GM12872 (cell line): ENCODE data around the gene GCHFR.

ENCODE experiments used
- TF ChIP-seq, protein P1 (sequence below): IDR thresholded peaks from 3 replicates; pipeline ENCODE4 v1.5.1; 2011; ENCODE audit warnings: low read depth, mild to moderate bottlenecking, low read length, moderate library complexity; ENCODE audit not compliant: insufficient read depth

The GCHFR gene

DNA sequence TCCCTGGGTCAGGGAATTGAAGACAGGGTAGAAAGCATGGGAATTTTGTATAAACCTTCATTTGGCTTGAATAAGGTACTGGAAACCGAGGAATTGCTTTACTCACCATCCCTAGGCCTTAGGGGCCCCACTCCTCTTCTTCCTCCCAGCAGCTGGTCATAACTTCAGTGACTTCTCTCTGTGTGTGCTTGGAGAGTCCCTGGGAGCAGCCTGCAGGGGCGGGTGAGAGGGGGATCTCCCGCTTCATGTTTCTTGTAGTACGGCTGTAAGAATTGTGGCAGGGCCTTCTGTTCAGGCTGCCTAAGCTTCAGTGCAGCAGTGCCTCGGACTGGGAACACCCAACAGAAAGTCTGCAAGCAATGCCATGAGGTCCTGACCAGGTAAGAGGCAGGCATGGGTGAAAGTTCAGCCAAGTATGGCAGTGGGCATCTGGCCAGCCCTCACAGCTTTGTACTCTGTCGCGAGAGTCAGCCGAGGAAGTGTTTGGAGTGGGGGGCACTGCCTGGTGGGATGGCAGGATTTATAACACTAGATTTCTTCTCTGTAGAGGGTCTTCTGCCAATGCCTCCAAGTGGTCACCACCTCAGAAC, 45.1 kb downstream of the GCHFR start:
- TF ChIP-seq, protein P1, sequence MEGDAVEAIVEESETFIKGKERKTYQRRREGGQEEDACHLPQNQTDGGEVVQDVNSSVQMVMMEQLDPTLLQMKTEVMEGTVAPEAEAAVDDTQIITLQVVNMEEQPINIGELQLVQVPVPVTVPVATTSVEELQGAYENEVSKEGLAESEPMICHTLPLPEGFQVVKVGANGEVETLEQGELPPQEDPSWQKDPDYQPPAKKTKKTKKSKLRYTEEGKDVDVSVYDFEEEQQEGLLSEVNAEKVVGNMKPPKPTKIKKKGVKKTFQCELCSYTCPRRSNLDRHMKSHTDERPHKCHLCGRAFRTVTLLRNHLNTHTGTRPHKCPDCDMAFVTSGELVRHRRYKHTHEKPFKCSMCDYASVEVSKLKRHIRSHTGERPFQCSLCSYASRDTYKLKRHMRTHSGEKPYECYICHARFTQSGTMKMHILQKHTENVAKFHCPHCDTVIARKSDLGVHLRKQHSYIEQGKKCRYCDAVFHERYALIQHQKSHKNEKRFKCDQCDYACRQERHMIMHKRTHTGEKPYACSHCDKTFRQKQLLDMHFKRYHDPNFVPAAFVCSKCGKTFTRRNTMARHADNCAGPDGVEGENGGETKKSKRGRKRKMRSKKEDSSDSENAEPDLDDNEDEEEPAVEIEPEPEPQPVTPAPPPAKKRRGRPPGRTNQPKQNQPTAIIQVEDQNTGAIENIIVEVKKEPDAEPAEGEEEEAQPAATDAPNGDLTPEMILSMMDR, result no peak

DNA sequence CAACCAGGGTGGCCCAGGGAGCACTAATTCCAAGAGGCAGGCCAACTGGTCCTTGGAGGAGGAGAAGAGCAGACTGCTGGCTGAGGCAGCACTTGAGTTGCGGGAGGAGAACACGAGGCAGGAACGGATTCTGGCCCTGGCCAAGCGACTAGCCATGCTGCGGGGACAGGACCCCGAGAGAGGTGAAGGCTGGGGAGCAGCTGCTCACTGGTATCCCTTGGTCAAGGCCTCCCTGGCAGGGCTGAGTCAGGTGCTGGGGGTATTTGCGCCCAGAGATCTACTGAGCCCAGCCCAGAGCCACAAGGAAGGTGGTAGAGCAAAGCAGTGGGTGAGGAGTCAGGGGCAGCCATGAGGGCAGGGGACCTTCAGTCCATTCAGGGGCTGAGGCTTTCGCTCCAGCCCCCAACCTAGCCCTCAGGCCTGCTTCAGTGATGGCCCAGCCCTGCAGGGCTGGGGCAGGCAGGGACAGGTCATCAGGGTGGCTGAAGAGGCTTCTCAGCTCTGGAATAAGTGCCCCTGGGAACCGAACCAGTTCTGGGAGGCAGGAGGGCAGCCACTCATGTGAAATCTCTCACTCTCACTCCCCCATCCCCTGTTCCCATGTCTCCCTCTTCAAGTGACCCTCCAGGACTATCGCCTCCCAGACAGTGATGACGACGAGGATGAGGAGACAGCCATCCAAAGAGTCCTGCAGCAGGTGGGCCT, 49.0 kb downstream of the GCHFR start:
- TF ChIP-seq, protein P1, result no peak

DNA sequence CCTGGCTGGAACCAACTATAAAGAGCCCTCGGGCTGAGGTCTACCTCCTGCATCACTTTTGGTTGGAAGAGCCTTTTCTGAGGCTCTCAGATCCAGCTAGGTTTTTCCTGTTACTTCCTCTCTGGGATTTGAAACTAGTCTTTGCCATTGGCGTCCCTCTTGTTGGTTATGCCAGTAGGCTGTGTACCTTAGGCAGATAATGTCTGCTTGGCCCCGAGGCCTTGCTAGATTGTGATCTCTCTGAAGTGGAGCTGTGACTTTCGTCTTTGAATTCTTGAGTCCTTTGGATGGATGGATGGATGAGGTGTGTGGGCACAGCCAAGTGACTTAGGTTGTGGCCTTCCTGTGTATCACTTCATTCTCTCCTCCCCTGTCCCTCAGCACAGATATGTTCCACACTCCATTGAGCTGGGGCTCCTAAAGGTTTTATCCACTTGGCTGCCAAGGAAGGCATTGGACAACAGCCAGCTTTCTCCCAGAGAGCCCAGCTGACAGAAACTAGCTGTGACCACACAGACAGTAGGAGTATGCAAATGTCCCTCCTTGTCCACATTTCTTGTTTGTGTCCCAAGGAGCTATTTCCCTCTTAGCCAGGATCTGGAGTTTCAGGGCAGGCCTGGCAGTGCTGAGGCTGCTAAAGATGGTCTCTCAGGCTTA, 51.3 kb downstream of the GCHFR start:
- TF ChIP-seq, protein P1, result no peak
